NCI-H2107 treated with DMSO at 0.1 percent for 48 hours (cell line): ENCODE measurements around the gene PRKCB.

Experiments used
- DNase-seq: peaks from one replicate; lab custom pipeline; 2025; ENCODE audit not compliant: unreplicated experiment; lab: John Stamatoyannopoulos, UW

The PRKCB gene

GRCh38 chr16:24036038-24036543 lies 200.3 kb downstream of the PRKCB start:
- no peak for DNase-seq

DNA sequence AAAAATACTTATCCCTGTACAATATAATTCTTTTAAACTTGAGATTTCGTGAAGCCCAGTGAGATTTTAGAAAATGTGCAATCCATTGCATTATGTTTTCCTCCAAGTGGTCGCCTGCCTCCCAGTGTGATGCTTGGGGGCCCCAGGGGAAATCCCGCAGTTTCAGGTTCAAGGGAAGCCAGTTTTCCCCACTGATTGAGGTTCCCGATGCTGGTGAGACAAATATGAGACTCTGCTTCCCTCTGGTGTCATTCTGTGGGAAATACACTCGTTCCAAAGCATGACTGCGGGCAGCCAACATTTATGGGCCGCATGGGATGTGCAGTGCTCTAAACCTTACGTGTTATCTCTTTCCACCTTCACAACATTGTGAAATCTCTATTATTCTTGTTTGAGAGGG lies 200.8 kb downstream of the PRKCB start:
- DNase-seq = peak; percentile 26

DNA sequence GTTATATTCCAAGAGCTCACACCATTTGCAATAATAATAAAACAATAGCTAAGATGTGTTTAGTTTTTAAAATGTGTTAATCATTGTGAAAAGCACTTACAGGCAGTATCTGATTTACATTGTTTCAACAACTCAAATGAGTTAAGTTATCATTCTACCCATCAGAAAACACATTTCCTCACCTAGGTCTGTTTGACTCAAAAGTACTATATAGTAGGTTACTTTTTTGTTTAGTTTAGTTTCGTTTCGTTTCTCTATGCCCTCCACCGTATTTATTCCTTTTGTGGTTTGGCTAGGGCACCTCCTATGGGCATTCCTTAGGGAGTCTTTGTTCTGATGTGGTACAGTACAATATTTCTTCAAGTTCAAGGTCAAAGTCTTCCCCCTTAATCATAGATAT lies 201.6 kb downstream of the PRKCB start:
- no peak for DNase-seq

DNA sequence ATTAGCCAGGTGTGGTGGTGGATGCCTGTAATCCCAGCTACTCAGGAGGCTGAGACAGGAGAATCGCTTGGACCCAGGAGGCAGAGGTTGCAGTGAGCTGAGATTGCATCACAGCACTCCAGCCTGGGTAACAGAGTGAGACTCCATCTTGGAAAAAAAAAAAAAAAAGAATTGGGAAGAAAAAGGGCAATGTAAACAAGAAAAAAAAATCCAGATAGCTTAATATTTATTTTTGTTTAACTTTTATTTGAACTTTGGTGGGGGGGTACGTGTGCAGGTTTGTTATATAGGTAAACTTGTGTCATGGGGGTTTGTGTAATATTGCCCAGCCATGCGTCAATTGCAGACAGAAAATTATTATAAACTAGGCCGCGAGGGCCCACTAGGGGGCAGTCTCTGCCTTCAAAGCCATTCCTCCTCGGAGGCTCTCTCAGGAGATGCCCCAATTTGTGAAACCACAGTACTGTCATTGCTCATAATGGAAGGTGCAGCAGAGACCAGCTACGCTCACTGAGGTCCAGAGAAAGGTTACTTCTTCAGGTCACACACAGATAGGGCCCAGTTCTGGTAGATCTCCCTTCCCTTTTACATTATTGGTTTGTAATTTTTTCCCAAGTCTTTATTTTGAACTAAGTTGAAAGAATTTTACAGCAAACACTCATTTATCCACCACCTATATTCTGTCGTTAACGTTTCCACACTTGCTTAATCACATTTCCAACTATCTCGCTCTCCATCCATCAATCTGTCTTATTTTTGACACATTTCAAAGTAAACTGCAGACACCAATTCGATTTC lies 206.2 kb downstream of the PRKCB start:
- DNase-seq = peak; percentile 35

DNA sequence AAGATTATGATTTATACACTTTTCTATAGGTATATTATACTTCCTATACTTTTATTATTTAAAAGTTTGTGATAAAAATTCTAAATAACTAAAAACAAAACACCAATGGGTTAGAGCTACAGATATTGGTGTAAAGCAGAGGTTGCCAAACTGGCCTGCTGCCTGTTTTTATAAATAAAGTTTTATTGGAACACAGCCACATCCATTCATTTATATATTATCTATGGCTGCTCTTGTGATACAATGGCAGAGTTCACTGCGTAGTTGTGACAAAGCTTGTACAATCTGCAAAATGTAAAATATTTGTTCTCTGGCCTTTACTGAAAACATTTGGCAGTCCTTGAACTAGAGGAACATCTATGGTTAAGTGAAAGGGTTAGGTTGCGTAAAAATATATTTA lies 208.7 kb downstream of the PRKCB start:
- no peak for DNase-seq

GRCh38 chr16:24045641-24046040 lies 209.9 kb downstream of the PRKCB start:
- peak; percentile 2 for DNase-seq

GRCh38 chr16:24046442-24046841 lies 210.7 kb downstream of the PRKCB start:
- DNase-seq = no peak

GRCh38 chr16:24049113-24049512 lies 213.3 kb downstream of the PRKCB start:
- no peak for DNase-seq

DNA sequence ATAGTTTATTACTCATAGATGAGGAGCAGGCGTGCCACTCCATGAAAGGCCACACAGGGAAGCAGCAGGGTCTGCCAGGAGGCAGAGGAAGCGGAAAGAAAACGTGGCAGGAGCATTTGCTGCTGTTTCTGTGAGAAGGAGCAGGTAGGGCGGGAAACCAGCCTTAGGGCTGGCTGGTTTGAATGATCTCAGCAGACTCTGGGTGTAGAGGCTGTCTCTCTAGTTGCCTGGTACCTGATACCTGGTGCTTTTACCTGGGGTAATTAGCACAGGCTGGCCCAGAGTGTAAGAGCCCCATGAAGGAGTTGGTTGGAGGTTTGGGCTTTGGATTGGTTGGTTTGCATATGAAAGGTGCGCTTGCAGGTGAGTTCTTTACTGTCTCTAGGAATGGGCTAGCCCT lies 215.3 kb downstream of the PRKCB start:
- no peak for DNase-seq

DNA sequence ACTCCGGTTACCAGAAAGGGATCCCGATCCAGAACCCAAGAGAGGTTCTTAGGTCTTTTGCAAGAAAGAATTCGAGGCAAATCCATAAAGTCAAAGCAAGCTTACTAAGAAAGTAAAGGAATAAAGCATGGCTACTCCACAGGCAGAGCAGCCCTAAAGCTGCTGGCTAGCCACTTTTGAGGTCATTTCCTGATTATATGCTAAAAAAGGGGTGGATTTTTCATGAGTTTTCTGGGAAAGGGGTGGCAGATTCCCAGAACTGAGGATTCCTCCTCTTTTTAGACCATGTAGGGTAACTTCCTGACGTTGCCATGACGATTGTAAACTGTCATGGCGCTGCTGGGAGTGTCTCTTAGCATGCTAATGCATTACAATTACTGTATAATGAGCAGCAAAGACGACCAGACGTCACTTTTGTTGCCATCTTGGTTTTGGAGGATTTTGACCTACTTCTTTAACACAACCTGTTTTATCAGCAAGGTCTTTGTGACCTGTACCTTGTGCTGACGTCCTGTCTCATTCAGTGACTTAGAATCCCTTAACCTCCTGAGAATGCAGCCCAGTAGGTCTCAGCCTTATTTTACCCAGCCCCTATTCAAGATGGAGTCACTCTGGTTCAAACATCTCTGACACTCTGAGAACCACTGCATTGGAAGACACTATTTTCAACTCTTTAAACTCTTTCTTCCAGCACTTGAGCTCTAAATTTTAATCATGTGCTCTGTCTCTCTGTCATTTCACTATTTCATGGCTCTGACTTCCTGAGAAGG lies 216.7 kb downstream of the PRKCB start:
- no peak for DNase-seq

GRCh38 chr16:24053099-24053946 lies 217.5 kb downstream of the PRKCB start:
- no peak for DNase-seq

DNA sequence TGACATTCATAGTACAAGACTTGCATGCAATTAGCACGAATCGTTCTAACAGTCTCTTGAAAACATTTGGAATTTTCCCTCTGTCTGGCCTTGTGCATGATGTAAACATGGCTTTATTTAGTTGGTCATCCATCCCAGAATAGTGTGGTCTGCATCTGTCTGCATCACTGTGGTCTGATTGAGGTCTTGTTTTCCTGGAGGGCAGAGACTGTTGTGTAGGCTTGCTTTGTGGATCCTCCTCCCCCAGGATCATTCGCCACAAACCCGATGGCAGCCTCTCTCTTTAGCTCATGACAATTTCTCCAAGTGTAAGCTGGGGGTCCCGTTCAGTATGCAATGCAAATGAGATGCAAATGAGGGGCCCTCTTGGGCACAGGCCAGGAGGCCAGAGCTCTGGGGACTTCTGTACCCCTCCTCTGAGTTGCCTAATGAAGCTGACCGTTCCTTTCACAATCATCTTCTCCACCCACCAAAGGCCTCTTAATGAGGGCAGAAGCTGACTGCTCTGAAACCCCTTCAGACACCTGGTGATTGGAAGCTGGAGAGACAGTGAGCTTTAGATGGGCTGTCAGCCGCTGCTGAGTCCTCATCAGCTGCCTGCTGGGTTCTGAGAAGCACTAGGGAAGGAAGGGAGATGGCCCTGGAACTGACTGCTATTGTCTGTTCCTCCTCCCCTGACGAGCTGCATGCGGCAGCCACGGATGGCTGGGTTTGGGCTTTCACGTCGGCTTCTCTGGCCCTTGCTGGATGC lies 219.1 kb downstream of the PRKCB start:
- DNase-seq = no peak

- no peak for DNase-seq
Measured at GRCh38 chr16:24062270-24062817, 226.6 kb downstream of the PRKCB start.

- no peak for DNase-seq
Measured at GRCh38 chr16:24069036-24069590, 233.3 kb downstream of the PRKCB start.

- no peak for DNase-seq
Measured at GRCh38 chr16:24070851-24071250, 235.1 kb downstream of the PRKCB start.

DNA sequence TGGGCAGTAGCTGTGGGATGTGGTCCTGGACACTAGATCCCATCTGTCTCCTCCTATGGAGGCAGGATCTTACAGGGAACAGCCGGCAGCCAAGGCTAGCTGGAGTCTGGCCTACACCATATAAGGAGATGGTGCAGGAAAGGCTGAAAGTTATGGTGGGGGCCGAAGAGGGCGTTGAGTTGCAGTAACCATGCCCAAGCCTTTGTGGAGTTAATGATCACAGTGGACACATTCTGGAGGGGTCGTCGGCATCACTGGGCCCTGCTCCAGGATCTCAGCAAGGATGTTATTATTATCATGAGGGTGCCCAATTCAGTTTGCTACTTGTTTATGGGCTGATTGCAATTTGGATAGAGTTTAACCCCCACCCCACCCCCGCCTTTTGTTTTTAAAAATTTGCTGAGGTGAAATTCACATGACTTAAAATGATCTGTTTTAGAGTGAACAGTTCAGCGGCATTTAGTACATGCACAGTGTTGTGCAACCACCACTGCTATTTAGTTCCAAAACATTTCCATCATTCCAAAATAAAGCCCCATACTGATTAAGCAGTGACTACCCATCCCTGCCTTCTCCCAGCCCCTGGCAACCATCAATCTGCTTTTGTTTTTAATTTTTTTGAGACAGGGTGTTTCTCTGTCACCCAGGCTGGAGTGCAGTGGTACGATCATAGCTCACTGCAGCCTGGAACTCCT lies 236.0 kb downstream of the PRKCB start:
- no peak for DNase-seq

DNA sequence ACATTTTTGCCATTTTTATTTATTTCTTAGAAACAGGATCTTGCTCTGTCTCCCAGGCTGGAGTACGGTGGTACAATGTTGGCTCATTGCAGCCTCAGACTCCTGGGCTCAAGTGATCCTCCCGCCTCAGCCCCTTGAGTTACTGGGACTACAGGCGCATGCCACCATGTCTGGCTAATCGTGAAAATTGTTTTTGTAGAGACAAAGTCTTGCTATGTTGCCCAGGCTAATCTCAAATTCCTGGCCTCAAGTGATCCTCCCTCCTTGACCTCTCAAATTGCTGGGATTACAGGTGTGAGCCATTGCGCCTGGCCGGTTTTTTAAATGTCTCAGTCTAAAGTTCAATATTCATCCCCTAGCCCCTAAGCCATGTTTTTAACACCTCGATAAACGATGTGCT lies 237.5 kb downstream of the PRKCB start:
- no peak for DNase-seq

GRCh38 chr16:24074574-24074973 lies 238.8 kb downstream of the PRKCB start:
- DNase-seq = no peak

DNA sequence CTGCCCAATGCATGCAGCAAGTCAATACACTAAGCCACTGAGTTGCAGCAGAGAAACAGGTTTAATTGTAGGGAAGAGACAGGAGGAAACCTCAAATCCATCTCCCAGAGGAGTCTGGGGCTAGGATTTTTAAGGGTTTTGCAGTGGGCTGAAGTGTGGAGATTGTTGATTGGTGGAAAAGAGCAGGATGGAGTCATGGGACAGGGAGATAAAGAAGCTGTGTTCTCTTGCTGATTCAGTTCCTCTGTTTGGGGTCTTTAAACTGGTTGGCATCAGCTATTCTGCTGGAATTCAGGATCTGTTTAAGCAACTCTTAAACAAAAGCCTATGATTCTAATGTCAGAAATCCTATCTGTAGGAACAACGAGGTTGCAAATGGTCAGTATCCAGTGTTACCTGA lies 239.5 kb downstream of the PRKCB start:
- DNase-seq = no peak
